Mucosa of gallbladder (tissue), 1 donor: Measurements from ENCODE around the gene CCL21. TPM values are rescaled to one million over a fixed set of nuclear protein-coding genes. Genes with fewer than 3 reads are reported as not detected.
A peak's percentile ranks its signal among the peaks of the same experiment; 100 is the strongest.

Experiments
- DNase-seq: peaks from one replicate; pipeline ENCODE4 v3.0.0-alpha.2; 2020; ENCODE audit warnings: low spot score
- total RNA-seq: library from RNA; stranded (reverse); gene quantifications from one replicate; pipeline ENCODE4 v1.2.1, GENCODE V29; 2021
- donor health status: DM: no; HTN: no; CAD: no.

Gene CCL21
- total RNA-seq, 1 donor from 2014 or later = 30.2 TPM

DNA sequence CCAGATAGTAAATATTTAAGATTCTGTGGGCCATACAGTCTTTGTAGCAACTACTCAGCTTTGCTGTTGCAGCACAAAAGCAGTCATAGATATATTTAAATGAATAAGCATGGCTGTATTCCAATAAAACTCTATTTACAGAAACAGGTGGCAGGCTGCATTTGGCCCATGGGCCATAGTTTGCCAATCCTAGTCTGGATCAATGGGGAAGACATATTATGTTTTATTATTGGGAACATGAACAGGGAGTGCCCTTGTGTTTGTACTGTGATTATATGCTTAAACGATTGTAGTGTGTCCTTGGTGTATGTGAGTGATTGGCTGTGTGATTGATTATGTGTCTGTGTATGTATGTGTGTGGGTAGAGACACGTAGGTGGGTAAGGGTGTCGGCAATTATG is 35.5 kb downstream of the CCL21 start:
- no peak for DNase-seq

DNA sequence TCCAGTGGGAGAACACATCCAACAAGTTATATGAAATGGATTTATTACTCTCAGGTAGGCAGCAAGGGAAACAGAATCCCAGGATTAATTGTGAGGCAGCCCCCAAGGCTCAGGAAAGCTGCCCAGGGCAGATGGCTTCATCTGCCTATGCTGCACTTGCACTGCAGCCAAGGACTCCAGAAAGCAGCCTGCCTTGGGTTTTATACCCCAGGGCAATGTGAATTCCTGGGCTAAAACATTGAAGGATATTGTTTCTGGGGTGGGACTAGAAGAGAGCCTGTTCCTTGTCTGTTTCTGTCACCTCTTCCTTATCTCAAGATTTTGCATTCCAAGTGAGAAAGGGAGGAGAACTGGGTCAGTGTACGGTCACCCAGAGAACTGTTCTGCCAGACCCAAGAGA is 38.6 kb downstream of the CCL21 start:
- no peak for DNase-seq

DNA sequence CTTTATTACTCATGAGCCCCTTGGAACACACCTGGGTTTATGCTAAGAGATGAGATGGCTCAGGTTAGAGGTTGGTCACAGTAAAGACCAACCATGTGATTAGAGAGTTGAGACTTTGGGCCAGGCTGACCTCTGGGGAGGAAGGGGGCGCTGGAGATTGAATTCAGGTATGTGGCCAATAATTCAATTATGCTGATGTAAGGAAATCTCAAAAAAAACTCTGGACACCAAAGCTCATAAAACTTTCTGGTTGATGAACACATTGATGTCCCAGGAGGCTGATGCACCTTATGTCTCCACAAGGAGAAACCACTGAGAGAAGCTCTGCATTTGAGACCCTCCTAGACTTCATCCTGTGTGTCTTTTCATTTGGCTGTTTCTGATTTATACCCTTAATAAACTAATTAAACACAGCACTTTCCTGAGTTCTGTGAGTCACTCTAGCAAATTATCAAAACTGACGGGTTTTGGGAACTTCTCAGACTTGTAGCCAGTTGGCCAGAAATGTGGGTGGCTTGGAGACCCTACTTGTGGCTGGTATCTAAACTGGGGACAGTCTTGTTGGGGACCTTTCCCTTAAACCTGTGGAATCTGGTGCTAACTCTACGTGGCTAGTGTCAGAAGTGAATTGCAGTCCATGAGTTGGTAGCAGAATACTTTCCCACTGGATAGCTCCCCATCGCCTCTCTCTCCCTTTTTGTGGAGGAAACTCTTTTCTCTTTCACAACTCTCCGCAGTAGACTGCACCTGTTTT is 40.0 kb downstream of the CCL21 start:
- no peak for DNase-seq

- DNase-seq = peak; percentile 94
These were observed 44.3 kb downstream of the CCL21 start for GRCh38 chr9:34665381-34666250.

GRCh38 chr9:34665067-34665380 is 44.9 kb downstream of the CCL21 start:
- DNase-seq = no peak

DNA sequence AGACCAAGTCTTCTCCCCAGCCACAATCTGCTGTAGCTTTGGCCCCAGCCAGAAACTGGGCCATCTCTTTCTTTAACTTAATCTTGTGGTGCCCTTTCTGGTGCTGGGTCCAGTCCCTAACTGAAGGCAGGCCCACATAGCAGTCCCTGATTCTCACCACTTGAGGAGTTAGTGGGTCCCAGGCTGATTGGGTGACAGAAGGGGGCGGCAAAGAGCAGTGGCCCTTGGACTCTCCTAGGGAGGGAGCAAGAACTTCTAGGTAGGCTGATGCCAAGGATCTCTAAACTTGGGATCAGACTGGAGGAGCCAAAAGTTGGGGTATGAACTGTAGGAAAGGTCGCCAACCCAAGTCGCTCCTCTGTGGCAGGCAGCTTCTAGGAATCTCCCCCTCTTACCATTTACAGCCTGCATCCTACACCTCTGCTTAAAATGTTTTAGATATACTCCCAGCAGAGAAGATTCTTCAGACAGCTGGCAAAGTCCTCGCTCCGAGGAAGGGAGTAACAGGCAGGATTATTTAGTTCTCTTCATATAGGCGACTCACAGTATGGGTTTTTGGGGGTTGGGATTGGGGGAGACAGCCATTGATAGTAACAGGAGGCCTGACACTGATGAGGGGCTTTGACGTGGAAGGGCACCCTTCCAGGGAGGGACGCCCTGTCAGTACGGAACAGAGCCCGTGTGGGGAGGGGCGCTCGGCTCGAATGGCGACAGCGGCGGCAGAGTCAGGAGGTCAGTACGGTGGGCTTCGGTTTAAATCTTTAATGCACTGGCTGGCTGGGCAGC is 45.5 kb downstream of the CCL21 start:
- DNase-seq = peak; percentile 85

GRCh38 chr9:34663303-34663605 is 46.7 kb downstream of the CCL21 start:
- no peak for DNase-seq

DNA sequence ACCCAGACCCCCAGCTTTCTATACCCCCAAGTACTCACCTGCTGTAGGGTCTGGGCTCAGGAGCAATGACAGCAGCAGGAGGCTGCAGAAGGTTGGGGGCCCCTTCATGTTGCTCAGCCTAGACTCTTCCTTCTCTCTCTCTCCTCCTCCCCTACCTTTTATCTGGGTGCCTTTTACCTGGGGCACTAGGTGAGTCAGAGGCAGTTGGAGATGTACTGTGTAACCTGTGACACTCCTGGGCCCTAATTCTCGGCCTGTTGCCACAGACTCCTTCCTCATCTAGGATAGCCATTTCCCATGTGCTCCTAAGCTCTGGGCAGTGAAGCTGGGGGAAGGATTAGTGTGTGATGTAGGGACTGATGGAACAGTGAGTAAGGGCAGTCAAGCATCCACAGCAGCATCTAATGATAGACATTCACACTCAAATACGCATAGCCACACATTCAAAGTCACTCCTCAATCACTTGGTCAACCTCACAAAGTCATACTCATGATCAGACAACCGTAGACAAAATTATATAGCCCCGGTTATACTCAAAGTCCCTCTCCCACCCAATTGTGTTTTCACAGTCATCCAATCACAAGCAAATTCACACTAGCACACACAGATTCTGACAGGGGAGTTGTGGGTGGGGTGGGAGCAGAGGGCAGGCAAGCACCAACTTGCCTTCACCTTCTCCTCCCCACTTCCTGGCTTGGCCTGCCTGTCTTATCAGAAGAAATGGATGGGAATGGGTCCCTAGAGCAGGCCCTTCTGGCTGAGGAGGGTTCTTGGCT is 47.2 kb downstream of the CCL21 start, which contains the start of gene CCL27:
TSS of gene CCL27 (minus strand) at position 132 of the 777 bp plus-strand sequence. CDS start at position 108, 24 bp downstream.
- no peak for DNase-seq

DNA sequence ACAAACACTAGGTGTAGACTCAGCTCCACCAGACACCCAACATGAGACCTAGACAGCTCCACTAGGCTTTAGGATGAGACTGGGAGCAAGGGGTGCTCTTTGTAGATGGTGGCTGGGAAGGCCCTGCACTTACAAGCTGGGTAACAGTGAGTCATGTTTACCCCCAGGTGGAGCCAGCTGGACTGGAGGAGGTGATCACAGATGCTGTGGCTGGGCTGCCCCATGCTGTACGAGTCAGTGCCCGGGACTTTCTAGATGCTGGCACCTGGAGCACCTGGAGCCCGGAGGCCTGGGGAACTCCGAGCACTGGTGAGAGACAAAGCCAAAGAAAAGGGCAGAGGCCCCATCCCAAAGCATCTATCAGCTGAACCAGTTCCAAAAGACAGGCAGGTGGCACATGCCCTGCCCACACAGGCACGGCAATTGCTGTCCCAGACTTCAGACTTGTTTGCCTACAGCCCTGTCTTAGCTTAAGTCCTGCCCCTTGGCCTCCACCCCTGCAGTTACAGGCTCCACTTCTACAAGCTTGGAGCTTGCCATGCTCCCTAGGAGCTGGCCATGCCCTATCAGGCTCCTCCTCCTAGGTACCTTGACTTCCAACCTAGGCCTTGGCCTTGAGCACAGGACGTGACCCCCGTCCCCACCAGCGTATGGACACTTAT is 50.2 kb downstream of the CCL21 start:
- no peak for DNase-seq

Other genes starting within 250 kb of the CCL21 start
- 1.7 TPM for gene ENHO, start 187.1 kb downstream of the CCL21 start, total RNA-seq
- 23.0 TPM for gene CNTFR, start 120.4 kb downstream of the CCL21 start, total RNA-seq
- gene RPP25L, start 98.0 kb downstream of the CCL21 start, total RNA-seq = 28.7 TPM
- gene DCTN3, start 89.6 kb downstream of the CCL21 start, total RNA-seq = 81.9 TPM
- gene ARID3C, start 81.1 kb downstream of the CCL21 start, total RNA-seq = not detected
- gene SIGMAR1, start 72.3 kb downstream of the CCL21 start, total RNA-seq = 77.1 TPM
- 63.6 TPM for gene GALT, start 63.5 kb downstream of the CCL21 start, total RNA-seq
- 37.0 TPM for gene IL11RA, start 58.0 kb downstream of the CCL21 start, total RNA-seq
- gene CCL27, start 47.5 kb downstream of the CCL21 start, total RNA-seq = not detected
- gene CCL19, start 18.9 kb downstream of the CCL21 start, total RNA-seq = 4.1 TPM
- 0.29 TPM for gene PHF24, start 248.1 kb upstream of the CCL21 start, total RNA-seq